SKM-1 treated with dmso at 0.1 percent for 144 hours (cell line): ENCODE results near the gene ODC1.
A peak's percentile ranks its signal among the peaks of the same experiment; 100 is the strongest.

ENCODE experiments used
- DNase-seq: peaks from one replicate; lab custom pipeline; 2025; ENCODE audit not compliant: unreplicated experiment; lab: John Stamatoyannopoulos, UW

The ODC1 gene

DNA sequence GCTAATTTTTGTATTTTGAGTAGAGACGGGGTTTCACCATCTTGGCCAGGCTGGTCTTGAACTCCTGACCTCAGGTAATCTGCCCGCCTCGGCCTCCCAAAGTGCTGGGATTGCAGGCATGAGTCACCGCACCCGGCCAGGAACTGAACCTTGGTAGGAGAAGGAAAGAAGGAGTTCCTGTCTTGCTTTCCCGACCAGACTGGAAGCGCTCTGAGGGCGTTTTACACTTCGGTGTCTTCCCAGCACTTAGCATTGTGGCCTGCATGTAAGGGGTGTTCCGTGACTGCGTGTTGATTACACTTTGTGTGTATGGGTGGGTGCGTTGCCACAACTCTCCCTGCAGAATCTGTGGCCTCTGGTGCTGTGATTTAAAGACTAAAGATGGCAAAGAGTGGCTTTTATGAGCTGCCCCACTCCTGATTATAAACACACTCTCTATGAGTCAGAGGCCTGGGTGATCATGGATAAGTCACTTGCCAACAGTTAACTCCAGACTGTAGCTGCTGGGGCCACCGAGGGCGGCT, 46.0 kb downstream of the ODC1 start:
- no peak for DNase-seq

GRCh38 chr2:10400978-10401951, 46.9 kb downstream of the ODC1 start:
- no peak for DNase-seq

- DNase-seq = peak; percentile 19
These were observed 47.6 kb downstream of the ODC1 start for GRCh38 chr2:10400568-10400977.

DNA sequence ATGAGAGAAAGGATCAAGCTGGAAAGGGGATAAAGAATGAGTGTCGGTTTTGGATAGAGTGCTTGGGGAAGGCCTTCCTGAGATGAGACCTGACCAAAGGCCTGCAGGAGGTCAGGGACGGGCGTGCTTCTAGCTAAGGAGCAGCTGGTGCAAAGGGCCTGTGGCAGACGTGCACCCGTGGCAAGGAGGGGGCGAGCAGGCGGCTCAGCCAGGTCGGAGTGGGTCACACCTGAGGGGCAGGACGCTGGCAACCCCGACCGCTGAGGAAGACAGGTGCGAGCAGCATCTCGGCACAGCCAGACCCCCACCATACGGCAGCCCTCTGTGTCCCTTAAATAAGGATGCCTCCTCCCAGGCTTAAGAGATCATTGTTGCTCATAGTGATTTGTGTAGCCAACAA, 48.1 kb downstream of the ODC1 start:
- no peak for DNase-seq

DNA sequence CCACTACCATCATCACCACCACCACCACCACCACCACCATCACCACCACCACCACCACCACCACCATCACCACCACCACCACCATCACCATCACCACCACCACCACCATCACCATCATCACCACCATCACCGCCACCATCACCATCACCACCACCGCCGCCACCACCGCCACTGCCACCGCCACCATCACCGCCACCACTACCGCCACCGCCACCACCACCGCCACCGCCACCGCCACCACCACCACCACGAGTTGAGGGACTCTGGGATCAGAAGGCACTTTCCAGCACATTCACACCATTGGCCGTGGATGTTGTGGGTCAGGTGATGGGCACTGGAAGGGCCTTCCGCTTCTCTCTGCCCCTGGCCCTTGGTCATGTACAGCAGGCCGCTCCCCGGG, 48.8 kb downstream of the ODC1 start:
- no peak for DNase-seq

DNA sequence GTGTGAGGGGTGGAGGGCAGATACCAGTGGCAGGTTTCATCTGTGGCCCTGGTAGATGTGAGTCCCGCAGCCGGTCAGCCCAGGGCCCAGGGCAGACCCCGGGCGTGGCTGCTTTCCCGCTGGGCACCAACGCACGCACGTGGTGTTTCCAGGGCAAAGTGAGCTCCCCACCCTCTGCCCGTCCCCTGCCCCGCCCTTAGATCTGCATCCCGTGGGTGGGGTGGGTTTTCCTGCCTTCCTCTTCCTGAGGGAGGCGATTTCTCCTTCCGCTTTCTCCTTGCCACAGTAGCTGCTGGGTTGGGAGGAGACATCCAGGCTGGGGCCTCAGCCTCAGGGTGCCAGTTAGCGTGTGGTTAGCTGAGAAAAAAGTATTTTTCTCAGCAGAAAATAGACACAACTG, 49.6 kb downstream of the ODC1 start:
- no peak for DNase-seq

DNA sequence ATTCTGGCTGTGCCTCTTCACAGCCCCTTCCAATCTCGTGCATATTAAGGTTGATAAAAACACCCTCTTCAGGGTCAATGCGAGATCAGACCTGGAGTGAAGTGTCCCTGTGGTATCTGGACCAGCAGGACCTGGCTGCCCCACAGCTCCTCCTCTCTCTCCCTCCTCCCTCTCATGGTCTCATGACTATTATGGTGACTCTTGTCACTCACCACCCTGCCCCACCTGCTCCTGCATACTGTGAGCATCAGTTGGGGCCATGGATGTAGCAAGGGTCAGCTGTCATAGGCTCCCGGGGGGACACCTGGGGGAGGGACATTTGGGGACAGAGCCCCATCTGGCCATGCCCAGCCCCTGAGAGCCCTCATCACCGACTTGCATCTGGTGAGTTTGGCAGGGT, 50.2 kb downstream of the ODC1 start:
- no peak for DNase-seq

DNA sequence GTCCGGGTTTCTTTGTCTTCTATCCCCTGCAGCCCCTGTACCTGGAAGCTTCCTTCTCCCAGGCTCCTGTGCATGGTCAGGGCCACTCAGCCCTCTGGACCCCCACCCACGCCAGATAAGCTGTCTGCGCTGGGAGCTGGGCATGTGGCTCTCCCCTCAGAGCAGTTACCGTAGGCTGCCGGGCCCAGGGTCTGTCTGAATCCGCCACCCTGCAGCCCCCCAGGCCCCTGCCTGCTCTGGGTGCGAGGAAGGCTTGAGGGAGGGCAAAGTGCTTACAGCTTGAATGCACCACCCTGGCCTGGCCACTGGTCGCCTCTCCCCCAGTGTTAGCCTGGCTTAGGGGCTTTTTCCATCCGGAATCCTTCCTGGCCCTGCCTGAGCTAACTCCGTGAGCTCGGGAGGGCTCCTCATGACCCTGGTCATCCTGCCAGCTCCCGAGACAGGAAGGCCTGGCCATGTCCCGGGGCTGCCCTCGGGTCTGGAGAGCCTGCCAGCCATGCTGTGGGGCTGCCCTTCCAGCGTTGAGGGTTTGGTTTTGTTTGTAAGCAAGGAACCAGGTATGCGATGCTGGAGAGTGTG, 50.7 kb downstream of the ODC1 start:
- DNase-seq = no peak

- no peak for DNase-seq
These were observed 51.7 kb downstream of the ODC1 start for GRCh38 chr2:10396464-10396863.

DNA sequence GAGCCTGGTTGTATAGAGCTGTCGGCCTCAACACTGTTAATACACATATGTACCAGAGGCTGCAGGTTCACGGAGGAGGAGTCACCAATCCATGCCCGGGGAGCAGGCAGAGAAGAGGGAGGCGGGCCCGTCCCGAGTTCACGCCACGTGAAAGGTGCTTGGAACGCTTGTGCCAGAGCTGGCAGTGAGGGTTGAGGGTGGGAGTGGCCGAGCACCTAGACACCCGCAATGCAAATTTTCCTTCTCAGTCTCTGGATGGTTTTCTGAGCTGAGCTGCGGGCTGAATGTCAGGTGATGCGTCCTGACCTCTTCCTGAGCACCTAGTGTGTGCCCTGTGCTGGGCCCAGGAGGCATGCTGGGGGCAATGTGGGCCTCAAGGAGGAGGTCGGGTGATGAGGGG, 52.2 kb downstream of the ODC1 start:
- no peak for DNase-seq

DNA sequence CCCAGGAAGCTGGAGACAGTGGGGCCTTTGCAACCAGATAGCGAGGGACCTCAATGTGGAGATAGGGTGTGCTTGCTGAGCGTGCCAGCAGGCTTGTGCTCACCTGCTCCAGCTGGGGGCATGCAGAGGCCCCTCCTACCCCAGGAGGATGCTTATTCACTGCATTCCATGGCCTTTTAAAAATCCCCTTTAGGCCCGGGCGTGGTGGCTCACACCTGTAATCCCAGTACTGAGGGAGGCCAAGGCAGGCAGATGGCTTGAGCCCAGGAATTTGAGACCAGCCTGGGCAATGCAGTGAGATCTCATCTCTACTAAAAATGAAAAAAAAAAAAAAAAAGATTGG, 54.5 kb downstream of the ODC1 start:
- no peak for DNase-seq

DNA sequence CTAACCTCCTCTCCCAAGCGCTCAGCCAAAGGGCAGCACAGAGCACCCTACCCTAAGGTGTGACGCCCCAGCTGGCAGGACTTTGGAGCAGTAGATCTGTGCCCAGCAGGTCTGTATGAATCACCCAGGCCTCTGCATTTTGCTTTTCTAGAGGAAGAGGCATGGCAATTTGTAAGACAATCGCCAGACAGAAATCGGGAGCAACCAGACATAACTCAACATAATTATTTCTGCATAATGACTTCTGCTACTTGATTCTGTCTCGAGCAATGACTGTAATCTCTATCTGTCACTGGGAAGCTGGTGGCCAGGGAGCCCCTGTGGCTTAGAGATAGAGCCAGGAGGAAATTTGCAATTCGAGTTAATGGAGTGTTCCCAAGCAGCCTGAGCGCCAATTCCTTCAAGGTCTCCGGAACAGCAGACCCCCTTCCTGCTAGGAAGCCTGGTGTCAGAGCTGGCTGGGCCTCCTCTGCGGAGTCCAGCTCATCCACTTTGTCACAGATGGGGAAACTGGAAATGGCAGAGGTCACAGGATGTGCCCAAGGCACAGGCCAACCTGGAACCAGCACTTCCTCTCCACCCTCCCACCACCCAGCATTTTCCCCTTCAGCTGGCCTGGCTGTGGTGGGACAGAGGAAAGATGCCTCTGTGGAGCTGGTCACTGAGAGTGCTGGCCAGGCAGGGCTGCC, 55.0 kb downstream of the ODC1 start:
- no peak for DNase-seq

DNA sequence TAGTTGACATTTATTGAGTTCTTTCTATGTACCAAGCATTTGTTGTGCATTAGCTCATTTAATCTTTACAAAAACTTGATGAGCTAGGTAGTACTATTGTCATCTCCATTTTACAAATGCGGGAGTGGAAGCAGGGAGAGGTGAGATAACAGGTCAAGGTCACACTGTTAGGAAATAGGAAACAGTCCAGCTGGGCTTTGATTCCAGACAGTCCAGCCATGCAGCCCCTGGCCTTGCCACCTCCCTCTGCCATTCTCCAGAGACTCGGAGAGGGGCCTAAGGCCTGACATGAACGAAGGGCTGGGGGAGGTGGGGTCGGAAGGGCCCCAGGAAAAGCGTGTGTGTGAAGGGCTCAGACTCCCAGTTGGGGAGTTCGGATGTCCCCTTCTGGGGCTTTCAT, 55.6 kb downstream of the ODC1 start:
- no peak for DNase-seq

DNA sequence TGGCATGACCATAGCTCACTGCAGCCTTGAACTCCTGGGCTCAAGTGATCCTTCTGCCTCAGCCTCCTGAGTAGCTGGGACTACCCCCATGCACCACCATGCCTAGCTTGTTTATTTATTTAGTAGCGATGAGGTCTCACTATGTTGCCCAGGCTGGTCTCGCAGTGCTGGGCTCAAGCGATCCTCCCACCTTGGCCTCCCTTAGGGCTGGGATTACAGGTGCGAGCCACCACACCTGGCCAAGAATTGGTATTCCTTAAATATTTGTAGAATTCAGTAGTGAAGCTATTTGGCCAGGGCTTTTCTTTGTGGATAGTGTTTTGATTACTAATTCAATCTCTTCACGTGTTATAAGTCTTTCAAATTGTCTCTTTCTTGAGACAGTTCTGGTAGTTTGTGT, 56.0 kb downstream of the ODC1 start:
- DNase-seq = no peak

DNA sequence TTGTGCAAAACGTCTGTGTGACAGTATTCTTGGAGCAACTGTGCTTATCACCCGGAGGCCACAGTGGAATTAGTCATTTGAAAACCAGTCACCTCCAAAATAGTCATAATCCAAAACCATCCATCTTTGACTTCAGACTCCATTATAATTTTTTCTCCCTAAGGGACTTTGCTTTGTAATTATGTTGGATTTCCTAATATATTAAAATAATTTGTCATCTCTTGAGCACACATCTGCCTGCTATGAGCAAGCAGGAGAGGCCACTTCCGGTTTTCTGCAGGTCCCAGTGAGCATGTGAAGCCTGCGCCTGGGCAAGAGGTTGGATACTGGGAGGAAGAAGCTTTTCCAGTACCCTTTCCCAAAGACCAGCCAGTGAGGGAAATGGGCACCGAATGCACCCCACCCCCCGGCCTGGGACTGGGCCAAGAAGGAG, 57.7 kb downstream of the ODC1 start:
- no peak for DNase-seq
